Measurements from ENCODE around the gene MYLK4.

DNA sequence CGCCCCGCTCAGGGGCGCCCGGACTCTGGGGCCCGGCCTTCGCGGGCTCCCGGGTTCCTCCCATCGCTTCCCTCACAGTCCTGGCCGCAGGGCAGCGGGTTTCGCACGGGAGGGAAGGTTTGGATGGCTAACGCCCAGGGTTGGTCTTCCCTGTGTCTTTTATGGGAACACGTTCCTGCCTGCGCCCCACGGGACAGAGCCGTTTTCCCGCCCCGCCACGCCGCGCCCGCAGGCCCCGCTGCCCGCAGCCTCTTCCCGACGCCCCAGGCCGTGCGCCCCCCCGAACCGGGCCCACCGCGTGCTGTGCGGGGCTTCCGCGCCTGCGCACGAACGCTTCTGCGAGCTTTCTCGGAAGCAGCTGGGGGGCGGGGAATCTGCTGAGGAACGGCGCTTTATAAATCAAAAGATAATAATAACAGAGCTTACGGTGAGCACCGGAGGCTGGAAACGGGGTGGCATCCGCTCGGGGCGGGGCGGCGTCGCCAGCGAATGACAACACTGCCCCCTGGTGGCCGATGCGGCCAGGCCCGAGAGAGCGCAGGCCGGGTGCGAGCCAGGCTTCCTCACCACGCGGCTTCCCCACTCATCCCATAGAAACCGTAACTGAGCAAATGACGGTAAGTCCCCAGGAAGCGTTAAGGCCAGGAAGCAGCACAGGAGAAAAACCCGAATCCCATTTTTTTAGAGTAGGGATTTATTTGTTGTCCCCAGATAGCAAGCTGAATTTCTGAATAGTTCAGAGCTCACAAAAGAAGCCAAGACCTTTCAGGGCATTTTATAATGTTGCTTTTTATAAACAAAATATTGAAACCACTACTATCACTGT lies 116.4 kb downstream of the MYLK4 start:
- TF ChIP-seq POLR2AphosphoS5 (IDR thresholded peaks at IDR 0.05) (no peak), TAF1 (IDR thresholded peaks at IDR 0.05; ENCODE audit: low read depth) (no peak), EZH2 (IDR thresholded peaks at IDR 0.05; ENCODE audit: borderline replicate concordance, insufficient read depth, low read length, poor library complexity, severe bottlenecking) (no peak), MXI1 (conservative IDR thresholded peaks at IDR 0.05; ENCODE audit: poor library complexity, severe bottlenecking) (peak; percentile 62), SMC3 (conservative IDR thresholded peaks at IDR 0.05; ENCODE audit: poor library complexity) (peak; percentile 91)
- TF ChIP-seq, protein P1, sequence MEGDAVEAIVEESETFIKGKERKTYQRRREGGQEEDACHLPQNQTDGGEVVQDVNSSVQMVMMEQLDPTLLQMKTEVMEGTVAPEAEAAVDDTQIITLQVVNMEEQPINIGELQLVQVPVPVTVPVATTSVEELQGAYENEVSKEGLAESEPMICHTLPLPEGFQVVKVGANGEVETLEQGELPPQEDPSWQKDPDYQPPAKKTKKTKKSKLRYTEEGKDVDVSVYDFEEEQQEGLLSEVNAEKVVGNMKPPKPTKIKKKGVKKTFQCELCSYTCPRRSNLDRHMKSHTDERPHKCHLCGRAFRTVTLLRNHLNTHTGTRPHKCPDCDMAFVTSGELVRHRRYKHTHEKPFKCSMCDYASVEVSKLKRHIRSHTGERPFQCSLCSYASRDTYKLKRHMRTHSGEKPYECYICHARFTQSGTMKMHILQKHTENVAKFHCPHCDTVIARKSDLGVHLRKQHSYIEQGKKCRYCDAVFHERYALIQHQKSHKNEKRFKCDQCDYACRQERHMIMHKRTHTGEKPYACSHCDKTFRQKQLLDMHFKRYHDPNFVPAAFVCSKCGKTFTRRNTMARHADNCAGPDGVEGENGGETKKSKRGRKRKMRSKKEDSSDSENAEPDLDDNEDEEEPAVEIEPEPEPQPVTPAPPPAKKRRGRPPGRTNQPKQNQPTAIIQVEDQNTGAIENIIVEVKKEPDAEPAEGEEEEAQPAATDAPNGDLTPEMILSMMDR (IDR thresholded peaks at IDR 0.05; ENCODE audit: poor library complexity, severe bottlenecking) = peak; percentile 97
- TF ChIP-seq, protein P2, sequence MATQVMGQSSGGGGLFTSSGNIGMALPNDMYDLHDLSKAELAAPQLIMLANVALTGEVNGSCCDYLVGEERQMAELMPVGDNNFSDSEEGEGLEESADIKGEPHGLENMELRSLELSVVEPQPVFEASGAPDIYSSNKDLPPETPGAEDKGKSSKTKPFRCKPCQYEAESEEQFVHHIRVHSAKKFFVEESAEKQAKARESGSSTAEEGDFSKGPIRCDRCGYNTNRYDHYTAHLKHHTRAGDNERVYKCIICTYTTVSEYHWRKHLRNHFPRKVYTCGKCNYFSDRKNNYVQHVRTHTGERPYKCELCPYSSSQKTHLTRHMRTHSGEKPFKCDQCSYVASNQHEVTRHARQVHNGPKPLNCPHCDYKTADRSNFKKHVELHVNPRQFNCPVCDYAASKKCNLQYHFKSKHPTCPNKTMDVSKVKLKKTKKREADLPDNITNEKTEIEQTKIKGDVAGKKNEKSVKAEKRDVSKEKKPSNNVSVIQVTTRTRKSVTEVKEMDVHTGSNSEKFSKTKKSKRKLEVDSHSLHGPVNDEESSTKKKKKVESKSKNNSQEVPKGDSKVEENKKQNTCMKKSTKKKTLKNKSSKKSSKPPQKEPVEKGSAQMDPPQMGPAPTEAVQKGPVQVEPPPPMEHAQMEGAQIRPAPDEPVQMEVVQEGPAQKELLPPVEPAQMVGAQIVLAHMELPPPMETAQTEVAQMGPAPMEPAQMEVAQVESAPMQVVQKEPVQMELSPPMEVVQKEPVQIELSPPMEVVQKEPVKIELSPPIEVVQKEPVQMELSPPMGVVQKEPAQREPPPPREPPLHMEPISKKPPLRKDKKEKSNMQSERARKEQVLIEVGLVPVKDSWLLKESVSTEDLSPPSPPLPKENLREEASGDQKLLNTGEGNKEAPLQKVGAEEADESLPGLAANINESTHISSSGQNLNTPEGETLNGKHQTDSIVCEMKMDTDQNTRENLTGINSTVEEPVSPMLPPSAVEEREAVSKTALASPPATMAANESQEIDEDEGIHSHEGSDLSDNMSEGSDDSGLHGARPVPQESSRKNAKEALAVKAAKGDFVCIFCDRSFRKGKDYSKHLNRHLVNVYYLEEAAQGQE (IDR thresholded peaks at IDR 0.05; ENCODE audit: borderline replicate concordance) = no peak
